Measurements from ENCODE around the gene LEF1. TPM values are rescaled to one million over a fixed set of nuclear protein-coding genes. Genes with fewer than 3 reads are reported as not detected.
"Not testable (repeated sequence)": the region's sequence is repeated elsewhere in the genome, so short reads cannot be mapped to it uniquely, and the experiment has no call there.

LEF1 gene
- total RNA-seq, 1 experiment from 2014 or later, result 22.3 TPM

DNA sequence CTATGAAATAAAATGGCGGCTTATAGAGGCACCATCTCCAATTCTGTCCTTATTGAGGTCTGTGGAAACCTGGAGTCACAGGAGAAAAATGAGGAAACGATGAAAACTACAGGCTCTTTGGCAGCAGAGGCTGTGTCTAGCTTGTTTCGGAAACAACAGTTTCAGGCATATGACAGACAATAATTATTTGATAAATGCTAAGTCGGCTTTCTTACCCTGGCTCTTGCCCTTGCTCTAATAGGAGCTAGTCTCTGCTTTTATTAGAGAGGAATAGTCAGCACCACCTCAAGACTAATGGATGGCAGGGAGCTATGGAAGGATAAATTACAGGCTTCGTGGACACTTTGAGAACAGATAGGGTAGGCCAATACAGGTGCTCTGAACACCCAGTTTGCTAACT is 154.8 kb downstream of the LEF1 start:
- intact Hi-C loops (cut with micrococcal nuclease; ENCODE audit: unreplicated experiment), result loop anchor here (10.0 kb wide), 1 partner anchor 151 kb away; the partner anchor contains the start of gene LEF1
- peaks cover 15% of the 10 kb centered on the region for H3K36me3 Mint-ChIP-seq (ENCODE audit: insufficient read depth, unreplicated experiment)

DNA sequence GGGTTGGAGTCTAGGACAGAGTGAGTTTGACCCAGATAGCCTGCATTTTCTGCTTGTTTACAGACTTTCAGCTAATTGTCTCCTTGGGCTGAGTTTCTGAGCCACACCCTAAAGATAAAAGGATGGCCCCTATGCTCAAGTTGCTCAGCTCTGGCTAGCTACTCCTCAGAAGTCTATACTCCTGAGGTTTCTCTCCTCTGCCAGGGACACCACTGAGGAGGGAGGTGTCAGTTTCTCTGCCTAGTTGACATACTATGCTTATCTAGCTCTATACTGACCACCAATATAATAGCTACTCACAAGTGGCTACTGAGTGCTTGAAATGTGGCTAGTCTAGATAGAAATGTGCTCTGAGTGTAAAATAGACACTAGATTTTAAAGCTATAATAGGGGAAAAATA is 155.4 kb downstream of the LEF1 start:
- Mint-ChIP-seq H3K36me3 (ENCODE audit: insufficient read depth, unreplicated experiment) (peaks cover 15% of the 10 kb centered on the region), H3K9me3 (ENCODE audit: unreplicated experiment) (no peaks in the 10 kb centered on the region)

More for the DNA sequence above, 154.8 kb downstream of the LEF1 start:
- Mint-ChIP-seq H3K27me3 (ENCODE audit: insufficient read depth, unreplicated experiment) (no peaks in the 10 kb centered on the region), H3K4me1 (ENCODE audit: low read depth, unreplicated experiment) (no peaks in the 10 kb centered on the region), H3K27ac (ENCODE audit: unreplicated experiment) (no peak overlapping the region), H3K9me3 (ENCODE audit: unreplicated experiment) (no peaks in the 10 kb centered on the region), H3K4me3 (ENCODE audit: unreplicated experiment) (no peak overlapping the region)
- CTCF ChIA-PET, result interaction anchor here (0.5 to 0.7 kb wide), 2 partner anchors 16 to 166 kb away, joined by 3 to 4 read pairs; no protein-coding TSS in a partner anchor
- no peaks in the 10 kb centered on the region for H3K9me3 ChIP-seq
- H3K36me3 ChIP-seq (ENCODE audit: control insufficient read depth, insufficient read depth, low read length), result no peaks in the 10 kb centered on the region
- TF ChIP-seq, protein P1, sequence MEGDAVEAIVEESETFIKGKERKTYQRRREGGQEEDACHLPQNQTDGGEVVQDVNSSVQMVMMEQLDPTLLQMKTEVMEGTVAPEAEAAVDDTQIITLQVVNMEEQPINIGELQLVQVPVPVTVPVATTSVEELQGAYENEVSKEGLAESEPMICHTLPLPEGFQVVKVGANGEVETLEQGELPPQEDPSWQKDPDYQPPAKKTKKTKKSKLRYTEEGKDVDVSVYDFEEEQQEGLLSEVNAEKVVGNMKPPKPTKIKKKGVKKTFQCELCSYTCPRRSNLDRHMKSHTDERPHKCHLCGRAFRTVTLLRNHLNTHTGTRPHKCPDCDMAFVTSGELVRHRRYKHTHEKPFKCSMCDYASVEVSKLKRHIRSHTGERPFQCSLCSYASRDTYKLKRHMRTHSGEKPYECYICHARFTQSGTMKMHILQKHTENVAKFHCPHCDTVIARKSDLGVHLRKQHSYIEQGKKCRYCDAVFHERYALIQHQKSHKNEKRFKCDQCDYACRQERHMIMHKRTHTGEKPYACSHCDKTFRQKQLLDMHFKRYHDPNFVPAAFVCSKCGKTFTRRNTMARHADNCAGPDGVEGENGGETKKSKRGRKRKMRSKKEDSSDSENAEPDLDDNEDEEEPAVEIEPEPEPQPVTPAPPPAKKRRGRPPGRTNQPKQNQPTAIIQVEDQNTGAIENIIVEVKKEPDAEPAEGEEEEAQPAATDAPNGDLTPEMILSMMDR (IDR thresholded peaks at IDR 0.05; ENCODE audit: insufficient read depth in 1 of 2, low read depth in 1 of 2, low read length in 1 of 2, severe bottlenecking in 1 of 2, unreplicated experiment in 1 of 2), result no peak
- BruUV-seq (replicated peaks), result no TSS peak
- POLR2A ChIA-PET, result no interaction called here
- DNase-seq, result no peak
- no peaks in the 10 kb centered on the region for H3K4me1 ChIP-seq
- H3K4me3 ChIP-seq (ENCODE audit: low read depth, low read length), result no peak overlapping the region
- H3K27me3 ChIP-seq (replicated peaks; ENCODE audit: control insufficient read depth, insufficient read depth, low read length), result no peaks in the 10 kb centered on the region

DNA sequence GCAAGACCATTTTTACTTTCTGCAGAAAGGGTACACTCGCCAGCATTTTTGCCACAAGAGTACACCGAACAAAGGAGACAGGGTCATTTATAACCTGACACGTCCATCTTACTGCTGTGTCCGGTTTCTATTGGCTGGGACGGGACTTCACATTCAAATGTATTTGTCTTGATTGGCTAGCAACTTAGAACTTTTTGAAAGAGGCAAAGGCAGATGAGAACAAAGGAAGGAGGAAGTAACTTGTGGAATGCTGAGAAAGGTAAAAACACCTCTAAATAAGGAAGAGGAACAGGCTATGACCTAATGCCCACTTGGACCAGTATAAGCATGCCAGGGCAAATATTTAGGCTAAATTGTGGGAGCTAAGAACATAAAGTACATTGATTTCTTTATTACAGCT is 156.3 kb downstream of the LEF1 start:
- H3K27me3 Mint-ChIP-seq (ENCODE audit: insufficient read depth, unreplicated experiment); H3K4me3 Mint-ChIP-seq (ENCODE audit: unreplicated experiment); H3K4me1 Mint-ChIP-seq (ENCODE audit: low read depth, unreplicated experiment); H3K9me3 Mint-ChIP-seq (ENCODE audit: unreplicated experiment); H3K27me3 ChIP-seq (replicated peaks; ENCODE audit: control insufficient read depth, insufficient read depth, low read length); H3K36me3 ChIP-seq (ENCODE audit: control insufficient read depth, insufficient read depth, low read length); H3K9me3 ChIP-seq; H3K4me1 ChIP-seq; H3K27ac Mint-ChIP-seq (ENCODE audit: unreplicated experiment); BruUV-seq (replicated peaks); H3K4me3 ChIP-seq (ENCODE audit: low read depth, low read length); DNase-seq; POLR2A ChIA-PET: not testable (repeated sequence)
- CTCF ChIA-PET, result interaction anchor here (0.9 kb wide), 1 partner anchor 18 kb away, joined by 3 read pairs; no protein-coding TSS in a partner anchor
- intact Hi-C loops (cut with micrococcal nuclease; ENCODE audit: unreplicated experiment), result loop anchor here (10.0 kb wide), 1 partner anchor 152 kb away; the partner anchor contains the start of gene LEF1
- H3K36me3 Mint-ChIP-seq (ENCODE audit: insufficient read depth, unreplicated experiment), result peaks cover 15% of the 10 kb centered on the region

More for the DNA sequence above, 155.4 kb downstream of the LEF1 start:
- DNase-seq, result no peak
- Histone ChIP-seq H3K4me1 (no peaks in the 10 kb centered on the region), H3K36me3 (ENCODE audit: control insufficient read depth, insufficient read depth, low read length) (no peaks in the 10 kb centered on the region), H3K9me3 (no peaks in the 10 kb centered on the region), H3K27me3 (replicated peaks; ENCODE audit: control insufficient read depth, insufficient read depth, low read length) (no peaks in the 10 kb centered on the region), H3K4me3 (ENCODE audit: low read depth, low read length) (no peak overlapping the region)
- Mint-ChIP-seq H3K4me1 (ENCODE audit: low read depth, unreplicated experiment) (no peaks in the 10 kb centered on the region), H3K27me3 (ENCODE audit: insufficient read depth, unreplicated experiment) (no peaks in the 10 kb centered on the region), H3K4me3 (ENCODE audit: unreplicated experiment) (no peak overlapping the region), H3K27ac (ENCODE audit: unreplicated experiment) (no peak overlapping the region)
- POLR2A ChIA-PET, result no interaction called here
- CTCF ChIA-PET, result interaction anchor here (0.5 to 0.7 kb wide), 2 partner anchors 17 to 167 kb away, joined by 3 to 4 read pairs; no protein-coding TSS in a partner anchor
- intact Hi-C loops (cut with micrococcal nuclease; ENCODE audit: unreplicated experiment), result loop anchor here (10.0 kb wide), 1 partner anchor 151 kb away; the partner anchor contains the start of gene LEF1
- BruUV-seq (replicated peaks), result no TSS peak
- TF ChIP-seq, protein P1 (IDR thresholded peaks at IDR 0.05; ENCODE audit: insufficient read depth in 1 of 2, low read depth in 1 of 2, low read length in 1 of 2, severe bottlenecking in 1 of 2, unreplicated experiment in 1 of 2), result no peak
